GM19239 (cell line): ENCODE measurements around the gene FKBP9.
A peak's percentile ranks its signal among the peaks of the same experiment; 100 is the strongest.
"Not testable (repeated sequence)": the region's sequence is repeated elsewhere in the genome, so short reads cannot be mapped to it uniquely, and the experiment has no call there.

Experiments
- DNase-seq: peaks from one replicate; pipeline ENCODE4 v3.0.0; 2011; ENCODE audit warnings: low spot score; ENCODE audit not compliant: insufficient read length
- FAIRE-seq: peaks from 2 replicates; lab custom pipeline; 2011; peaks lifted over from hg19 to GRCh38; lab: Jason Lieb, UNC

Gene FKBP9

GRCh38 chr7:33003111-33003510 is 45.9 kb downstream of the FKBP9 start:
- peak; percentile 39 for FAIRE-seq

GRCh38 chr7:33004104-33004616 is 46.9 kb downstream of the FKBP9 start:
- peak; percentile 11 for FAIRE-seq
- not testable (repeated sequence) for DNase-seq

More at GRCh38 chr7:33003111-33003510, 45.9 kb downstream of the FKBP9 start:
- not testable (repeated sequence) for DNase-seq

- not testable (repeated sequence) for FAIRE-seq, DNase-seq
These were observed 48.0 kb downstream of the FKBP9 start for GRCh38 chr7:33005193-33005592.

GRCh38 chr7:33005690-33006089 is 48.5 kb downstream of the FKBP9 start:
- not testable (repeated sequence) for DNase-seq, FAIRE-seq

- no peak for FAIRE-seq
- DNase-seq: no peak
These were observed 52.5 kb downstream of the FKBP9 start for GRCh38 chr7:33009734-33010133.

GRCh38 chr7:33012364-33012763 is 55.1 kb downstream of the FKBP9 start:
- FAIRE-seq: no peak
- DNase-seq: no peak

- DNase-seq (no peak), FAIRE-seq (no peak)
These were observed 67.0 kb downstream of the FKBP9 start for GRCh38 chr7:33024189-33024757.

- FAIRE-seq (peak; percentile 39), DNase-seq (no peak)
These were observed 78.5 kb downstream of the FKBP9 start for GRCh38 chr7:33035776-33036175.

- DNase-seq: no peak
- peak; percentile 63 for FAIRE-seq
These were observed 81.4 kb downstream of the FKBP9 start for GRCh38 chr7:33038639-33039038.

GRCh38 chr7:33039257-33039902 is 82.1 kb downstream of the FKBP9 start:
- FAIRE-seq: peak; percentile 90
- DNase-seq: peak; percentile 7

GRCh38 chr7:33039903-33040292 is 82.7 kb downstream of the FKBP9 start:
- FAIRE-seq: no peak
- DNase-seq: no peak

GRCh38 chr7:33040803-33041516 is 83.7 kb downstream of the FKBP9 start:
- DNase-seq: peak; percentile 32
- FAIRE-seq: peak; percentile 99

GRCh38 chr7:33041631-33042428 is 84.6 kb downstream of the FKBP9 start:
- FAIRE-seq: no peak

GRCh38 chr7:33043501-33044400 is 86.5 kb downstream of the FKBP9 start:
- DNase-seq (no peak), FAIRE-seq (no peak)

More at GRCh38 chr7:33041631-33042428, 84.6 kb downstream of the FKBP9 start:
- no peak for DNase-seq

- no peak for DNase-seq
- FAIRE-seq: no peak
These were observed 87.1 kb downstream of the FKBP9 start for GRCh38 chr7:33044401-33044718.

GRCh38 chr7:33044986-33045385 is 87.7 kb downstream of the FKBP9 start:
- FAIRE-seq (peak; percentile 45), DNase-seq (no peak)

GRCh38 chr7:33048257-33048656 is 91.0 kb downstream of the FKBP9 start:
- DNase-seq (no peak), FAIRE-seq (no peak)

GRCh38 chr7:33048704-33049103 is 91.5 kb downstream of the FKBP9 start:
- no peak for DNase-seq
- no peak for FAIRE-seq

- FAIRE-seq (peak; percentile 62), DNase-seq (no peak)
These were observed 93.5 kb downstream of the FKBP9 start for GRCh38 chr7:33050535-33051318.
